A549 treated with AZD9567 at 1 μM for 4 hours (cell line): ENCODE results near the gene OR2T3. TPM values are rescaled to one million over a fixed set of nuclear protein-coding genes. Genes with fewer than 3 reads are reported as not detected.

Experiments used
- total RNA-seq: library from RNA; stranded (reverse); fragments of 200-300 nt; extraction: Qiagen RNA extraction; gene quantifications from 5 replicates; pipeline ENCODE4 v1.2.3, GENCODE V29; 2022; ENCODE audit not compliant: insufficient read depth

The OR2T3 gene
- not detected in 5 replicates for total RNA-seq

GRCh38 chr1:248473051-248473450 is at the start of gene OR2T3:
TSS of gene OR2T3 (plus strand) at chr1:248473351. CDS start at chr1:248473351, 0 bp downstream.

GRCh38 chr1:248445399-248445798 is 27.8 kb upstream of the OR2T3 start, which contains the start of gene OR2T2:
TSS of gene OR2T2 (plus strand) at chr1:248445637. CDS start at chr1:248452798, 7,161 bp downstream.

GRCh38 chr1:248488289-248488688 is 15.1 kb downstream of the OR2T3 start, which contains the start of gene OR2T5:
TSS of gene OR2T5 (plus strand) at chr1:248488589. CDS start at chr1:248488589, 0 bp downstream.

GRCh38 chr1:248507773-248508172 is 34.6 kb downstream of the OR2T3 start, which contains the start of gene OR2G6:
TSS of gene OR2G6 (plus strand) at chr1:248508073. CDS start at chr1:248521647, 13,574 bp downstream.

Other genes starting within 250 kb of the OR2T3 start
- not detected in 5 replicates for gene OR2M4, start 241.9 kb upstream of the OR2T3 start, total RNA-seq
- gene OR2T33, start 195.4 kb upstream of the OR2T3 start, total RNA-seq = not detected in 5 replicates
- not detected in 5 replicates for gene OR2T12, start 169.9 kb upstream of the OR2T3 start, total RNA-seq
- gene OR2M7, start 148.8 kb upstream of the OR2T3 start, total RNA-seq = not detected in 5 replicates
- not detected in 5 replicates for gene OR14C36, start 124.6 kb upstream of the OR2T3 start, total RNA-seq
- not detected in 5 replicates for gene OR2T4, start 111.7 kb upstream of the OR2T3 start, total RNA-seq
- gene OR2T6, start 97.6 kb upstream of the OR2T3 start, total RNA-seq = not detected in 5 replicates
- gene OR2T1, start 70.3 kb upstream of the OR2T3 start, total RNA-seq = not detected in 5 replicates
- not detected in 5 replicates for gene OR2T2, start 27.7 kb upstream of the OR2T3 start, total RNA-seq
- not detected in 5 replicates for gene OR2T5, start 15.2 kb downstream of the OR2T3 start, total RNA-seq
- not detected in 5 replicates for gene OR2G6, start 34.7 kb downstream of the OR2T3 start, total RNA-seq
- not detected in 5 replicates for gene OR2T29, start 89.4 kb downstream of the OR2T3 start, total RNA-seq
- not detected in 5 replicates for gene OR2T34, start 101.4 kb downstream of the OR2T3 start, total RNA-seq
- not detected in 5 replicates for gene OR2T10, start 124.3 kb downstream of the OR2T3 start, total RNA-seq
- not detected in 5 replicates for gene OR2T11, start 161.7 kb downstream of the OR2T3 start, total RNA-seq
- gene OR2T35, start 171.9 kb downstream of the OR2T3 start, total RNA-seq = not detected in 5 replicates
- not detected in 5 replicates for gene OR2T27, start 182.2 kb downstream of the OR2T3 start, total RNA-seq
- not detected in 5 replicates for gene OR14I1, start 229.4 kb downstream of the OR2T3 start, total RNA-seq